OCI-LY7 (cell line): ENCODE measurements around the gene ACCS. TPM values are rescaled to one million over a fixed set of nuclear protein-coding genes. Genes with fewer than 3 reads are reported as not detected.

Source experiments
- Bru-seq: library from RNA; stranded (reverse); fragments of 400-500 nt; gene quantifications from one replicate; lab custom pipeline; 2021; lab: Mats Ljungman, UMichigan
- BruChase-seq, 2 experiments: library from RNA; stranded (reverse); fragments of 400-500 nt; gene quantifications; one replicate each; lab custom pipeline; 2021; lab: Mats Ljungman, UMichigan
- BruUV-seq: library from RNA; stranded (reverse); fragments of 400-500 nt; replicated peaks from 2 replicates; lab custom pipeline; 2021; lab: Mats Ljungman, UMichigan
- CTCF ChIA-PET: fragments of 300-600 bp; sonication (Branson Sonifier 250); formaldehyde crosslinking; loops from one replicate; lab custom pipeline; 2022; ENCODE audit warnings: antibody characterized with exemption; ENCODE audit not compliant: unreplicated experiment; lab: Charles Lee
- POLR2A ChIA-PET: fragments of 300-600 bp; sonication (Branson Sonifier 250); formaldehyde crosslinking; loops from one replicate; lab custom pipeline; 2022; ENCODE audit warnings: antibody characterized with exemption; lab: Charles Lee
- DNase-seq: peaks from one replicate; pipeline ENCODE4 v3.0.0-alpha.2; 2015; ENCODE audit warnings: low spot score
- H2AFZ ChIP-seq: fragments of 200-600 bp; sonication (generic), shearing (Covaris generic); 2 replicates; pipeline ENCODE4 v1.6.1; 2014; ENCODE audit warnings: mild to moderate bottlenecking, antibody characterized with exemption, low read length, moderate library complexity
- H3K27ac ChIP-seq: fragments of 200-600 bp; sonication (generic); 2 replicates; pipeline ENCODE4 v1.5.1; 2014; ENCODE audit warnings: mixed run types, low read depth, mild to moderate bottlenecking, moderate library complexity, low read length, inconsistent platforms; ENCODE audit not compliant: poor library complexity, severe bottlenecking
- H3K36me3 ChIP-seq: fragments of 200-600 bp; sonication (generic); 2 replicates; pipeline ENCODE4 v1.6.1; 2014; ENCODE audit warnings: mild to moderate bottlenecking, antibody characterized with exemption, low read length, moderate library complexity, mixed read lengths; ENCODE audit not compliant: insufficient read depth
- H3K4me1 ChIP-seq: fragments of 200-600 bp; sonication (generic); 2 replicates; pipeline ENCODE4 v1.5.1; 2014; ENCODE audit warnings: mild to moderate bottlenecking, low read length; ENCODE audit not compliant: insufficient read depth, poor library complexity, severe bottlenecking
- H3K4me2 ChIP-seq: fragments of 200-600 bp; sonication (generic); 2 replicates; pipeline ENCODE4 v1.6.1; 2014; ENCODE audit warnings: mild to moderate bottlenecking, low read length
- H3K4me3 ChIP-seq: fragments of 200-600 bp; sonication (generic); 2 replicates; pipeline ENCODE4 v1.5.1; 2014; ENCODE audit warnings: mild to moderate bottlenecking, low read depth, low read length; ENCODE audit not compliant: poor library complexity, severe bottlenecking
- H3K79me2 ChIP-seq: fragments of 200-600 bp; sonication (generic); 2 replicates; pipeline ENCODE4 v1.6.1; 2016; ENCODE audit warnings: low read depth, mild to moderate bottlenecking, low read length, moderate library complexity, mixed read lengths; ENCODE audit not compliant: insufficient read depth
- H3K9me2 ChIP-seq: fragments of 200-600 bp; sonication (generic); 2 replicates; pipeline ENCODE4 v1.6.1; 2016; ENCODE audit warnings: mild to moderate bottlenecking, low read length, mixed read lengths; ENCODE audit not compliant: insufficient read depth
- H3K9me3 ChIP-seq: fragments of 200-600 bp; sonication (generic); 2 replicates; pipeline ENCODE4 v1.6.1; 2014; ENCODE audit warnings: mild to moderate bottlenecking, mixed run types, low read length, mixed read lengths
- H4K20me1 ChIP-seq: fragments of 200-600 bp; sonication (generic); 2 replicates; pipeline ENCODE4 v1.6.1; 2014; ENCODE audit warnings: mild to moderate bottlenecking, antibody characterized with exemption, low read length, moderate library complexity, mixed read lengths; ENCODE audit not compliant: insufficient read depth
- EZH2phosphoT487 ChIP-seq: fragments of 200-600 bp; sonication (generic); IDR thresholded peaks from 2 replicates; pipeline ENCODE4 v1.6.1; 2018; ENCODE audit warnings: low read depth, borderline replicate concordance, mild to moderate bottlenecking, mixed run types, antibody characterized with exemption, low read length, moderate library complexity, mixed read lengths
- intact Hi-C: fragments of 100-400 bp; cut with micrococcal nuclease; formaldehyde crosslinking; loops from one replicate; pipeline ENCODE4 v1.10.0; 2022; ENCODE audit not compliant: unreplicated experiment
- long read RNA-seq: library from polyadenylated mRNA; stranded (forward); transcript quantifications from one replicate; pipeline ENCODE4 v2.0.0, GENCODE V29; 2022
- total RNA-seq, 2 experiments: library from RNA; depleted of rRNA in 1 of 2; stranded (reverse); fragments of >200 nt in 1 of 2; shearing (Covaris generic) in 1 of 2; gene quantifications; 2 replicates each; pipeline ENCODE4 v1.2.3, GENCODE V29; 2014 to 2022
- TF ChIP-seq, protein P1 (sequence below): fragments of 200-600 bp; sonication (generic); conservative IDR thresholded peaks from 2 replicates; pipeline ENCODE4 v1.5.1; 2014; ENCODE audit warnings: mild to moderate bottlenecking, antibody characterized with exemption, low read length, moderate library complexity, mixed read lengths

The ACCS gene, protein sequence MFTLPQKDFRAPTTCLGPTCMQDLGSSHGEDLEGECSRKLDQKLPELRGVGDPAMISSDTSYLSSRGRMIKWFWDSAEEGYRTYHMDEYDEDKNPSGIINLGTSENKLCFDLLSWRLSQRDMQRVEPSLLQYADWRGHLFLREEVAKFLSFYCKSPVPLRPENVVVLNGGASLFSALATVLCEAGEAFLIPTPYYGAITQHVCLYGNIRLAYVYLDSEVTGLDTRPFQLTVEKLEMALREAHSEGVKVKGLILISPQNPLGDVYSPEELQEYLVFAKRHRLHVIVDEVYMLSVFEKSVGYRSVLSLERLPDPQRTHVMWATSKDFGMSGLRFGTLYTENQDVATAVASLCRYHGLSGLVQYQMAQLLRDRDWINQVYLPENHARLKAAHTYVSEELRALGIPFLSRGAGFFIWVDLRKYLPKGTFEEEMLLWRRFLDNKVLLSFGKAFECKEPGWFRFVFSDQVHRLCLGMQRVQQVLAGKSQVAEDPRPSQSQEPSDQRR
- total RNA-seq (2014; rRNA removed; shearing (Covaris generic)), result not detected in 2 replicates
- total RNA-seq (2022), result not detected in 2 replicates
- percentile 10 among the genes with signal in this experiment for Bru-seq, nascent RNA
- BruChase-seq, experiment 1, labeled RNA remaining after a 6-hour chase, result percentile 11 among the genes with signal in this experiment
- BruChase-seq, experiment 2, labeled RNA remaining after a 2-hour chase, result percentile 10 among the genes with signal in this experiment
- long read RNA-seq, result 0 reads

- ChIA-PET CTCF (no interaction called here), POLR2A (no interaction called here)
- Histone ChIP-seq H3K27ac (no peak within 1 kb of the TSS), H3K4me3 (no peak within 1 kb of the TSS), H3K4me2 (peak within 1 kb of the TSS; percentile 30; the same call in 1 of the 2 replicates), H3K36me3 (no peaks in the 10 kb centered on the region), H4K20me1 (no peaks in the 10 kb centered on the region), H3K9me3 (no peaks in the 10 kb centered on the region), H3K79me2 (no peaks in the 10 kb centered on the region), H3K9me2 (no peaks in the 10 kb centered on the region), H3K4me1 (no peaks in the 10 kb centered on the region), H2AFZ (no peak within 1 kb of the TSS)
- no TSS peak for BruUV-seq
- intact Hi-C loops, result no loop called here
- no peak for TF ChIP-seq EZH2phosphoT487
- TF ChIP-seq, protein P1, sequence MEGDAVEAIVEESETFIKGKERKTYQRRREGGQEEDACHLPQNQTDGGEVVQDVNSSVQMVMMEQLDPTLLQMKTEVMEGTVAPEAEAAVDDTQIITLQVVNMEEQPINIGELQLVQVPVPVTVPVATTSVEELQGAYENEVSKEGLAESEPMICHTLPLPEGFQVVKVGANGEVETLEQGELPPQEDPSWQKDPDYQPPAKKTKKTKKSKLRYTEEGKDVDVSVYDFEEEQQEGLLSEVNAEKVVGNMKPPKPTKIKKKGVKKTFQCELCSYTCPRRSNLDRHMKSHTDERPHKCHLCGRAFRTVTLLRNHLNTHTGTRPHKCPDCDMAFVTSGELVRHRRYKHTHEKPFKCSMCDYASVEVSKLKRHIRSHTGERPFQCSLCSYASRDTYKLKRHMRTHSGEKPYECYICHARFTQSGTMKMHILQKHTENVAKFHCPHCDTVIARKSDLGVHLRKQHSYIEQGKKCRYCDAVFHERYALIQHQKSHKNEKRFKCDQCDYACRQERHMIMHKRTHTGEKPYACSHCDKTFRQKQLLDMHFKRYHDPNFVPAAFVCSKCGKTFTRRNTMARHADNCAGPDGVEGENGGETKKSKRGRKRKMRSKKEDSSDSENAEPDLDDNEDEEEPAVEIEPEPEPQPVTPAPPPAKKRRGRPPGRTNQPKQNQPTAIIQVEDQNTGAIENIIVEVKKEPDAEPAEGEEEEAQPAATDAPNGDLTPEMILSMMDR, result no peak
- DNase-seq, result no peak
Observed at GRCh38 chr11:44065841-44066731, at the start of gene ACCS. ACCS (plus strand) TSS chr11:44066270; CDS start chr11:44067628, 1,358 bp downstream.

- TF ChIP-seq, protein P1, result no peak
- TF ChIP-seq EZH2phosphoT487, result no peak
- intact Hi-C loops, result no loop called here
- POLR2A ChIA-PET, result interaction anchor here (0.5 kb wide), 1 partner anchor 26 kb away, joined by 3 read pairs; no protein-coding TSS in a partner anchor
Observed at GRCh38 chr11:44016546-44017442, 49.3 kb upstream of the ACCS start.

More at GRCh38 chr11:44016546-44017442, 49.3 kb upstream of the ACCS start:
- H3K79me2 ChIP-seq, result no peaks in the 10 kb centered on the region
- no peak overlapping the region for H3K27ac ChIP-seq
- H3K4me3 ChIP-seq, result no peak overlapping the region
- H3K9me3 ChIP-seq, result no peaks in the 10 kb centered on the region
- H4K20me1 ChIP-seq, result no peaks in the 10 kb centered on the region
- H2AFZ ChIP-seq, result no peak overlapping the region
- no peaks in the 10 kb centered on the region for H3K36me3 ChIP-seq
- H3K9me2 ChIP-seq, result no peaks in the 10 kb centered on the region
- no TSS peak for BruUV-seq
- DNase-seq, result no peak
- no peaks in the 10 kb centered on the region for H3K4me1 ChIP-seq
- CTCF ChIA-PET, result no interaction called here
- no peak overlapping the region for H3K4me2 ChIP-seq
